GM18858 (cell line): ENCODE results near the gene KRI1.
A peak's percentile ranks its signal among the peaks of the same experiment; 100 is the strongest.

Experiments
- ATAC-seq: cut with Tn5 transposase; IDR thresholded peaks from one replicate; pipeline ENCODE4 v1.9.1; 2021; ENCODE audit not compliant: unreplicated experiment

The KRI1 gene

GRCh38 chr19:10565567-10566407 is at the start of gene KRI1:
TSS of gene KRI1 (minus strand) at chr19:10566010. CDS start at chr19:10565999, 11 bp downstream.
- peak; percentile 36 for ATAC-seq

- ATAC-seq, result no peak
These were observed 46.8 kb upstream of the KRI1 start for GRCh38 chr19:10612499-10613119.

GRCh38 chr19:10611907-10612306 is 46.1 kb upstream of the KRI1 start:
- ATAC-seq, result no peak

GRCh38 chr19:10604460-10604980 is 38.7 kb upstream of the KRI1 start:
- ATAC-seq, result no peak

- no peak for ATAC-seq
These were observed 38.2 kb upstream of the KRI1 start for GRCh38 chr19:10603873-10604459.

- no peak for ATAC-seq
These were observed 37.5 kb upstream of the KRI1 start for GRCh38 chr19:10603084-10603872.

GRCh38 chr19:10602330-10603083 is 36.7 kb upstream of the KRI1 start:
- no peak for ATAC-seq

GRCh38 chr19:10601999-10602329 is 36.2 kb upstream of the KRI1 start:
- no peak for ATAC-seq

GRCh38 chr19:10600149-10600548 is 34.3 kb upstream of the KRI1 start:
- no peak for ATAC-seq

GRCh38 chr19:10593820-10594637 is 28.2 kb upstream of the KRI1 start:
- no peak for ATAC-seq

- ATAC-seq, result no peak
These were observed 27.3 kb upstream of the KRI1 start for GRCh38 chr19:10593148-10593547.

GRCh38 chr19:10587839-10588150 is 22.0 kb upstream of the KRI1 start:
- no peak for ATAC-seq

GRCh38 chr19:10587022-10587838 is 21.4 kb upstream of the KRI1 start, which contains the start of gene AP1M2:
TSS of gene AP1M2 (minus strand) at chr19:10587312. CDS start at chr19:10587231, 81 bp downstream.
- ATAC-seq, result no peak

GRCh38 chr19:10586396-10586795 is 20.6 kb upstream of the KRI1 start:
- ATAC-seq, result no peak

GRCh38 chr19:10583036-10583776 is 17.4 kb upstream of the KRI1 start:
- no peak for ATAC-seq

- ATAC-seq, result no peak
These were observed 16.3 kb upstream of the KRI1 start for GRCh38 chr19:10582091-10582490.

GRCh38 chr19:10580979-10581631 is 15.3 kb upstream of the KRI1 start:
- no peak for ATAC-seq

- no peak for ATAC-seq
These were observed 12.1 kb upstream of the KRI1 start for GRCh38 chr19:10577951-10578350.
